GM19324 (cell line): ENCODE measurements around the gene BTRC.
"Not testable (repeated sequence)": the region's sequence is repeated elsewhere in the genome, so short reads cannot be mapped to it uniquely, and the experiment has no call there.

Experiments
- ATAC-seq: cut with Tn5 transposase; IDR thresholded peaks from one replicate; pipeline ENCODE4 v1.9.1; 2021; ENCODE audit warnings: mild to moderate bottlenecking, moderate library complexity; ENCODE audit not compliant: unreplicated experiment, low FRiP score

BTRC gene

DNA sequence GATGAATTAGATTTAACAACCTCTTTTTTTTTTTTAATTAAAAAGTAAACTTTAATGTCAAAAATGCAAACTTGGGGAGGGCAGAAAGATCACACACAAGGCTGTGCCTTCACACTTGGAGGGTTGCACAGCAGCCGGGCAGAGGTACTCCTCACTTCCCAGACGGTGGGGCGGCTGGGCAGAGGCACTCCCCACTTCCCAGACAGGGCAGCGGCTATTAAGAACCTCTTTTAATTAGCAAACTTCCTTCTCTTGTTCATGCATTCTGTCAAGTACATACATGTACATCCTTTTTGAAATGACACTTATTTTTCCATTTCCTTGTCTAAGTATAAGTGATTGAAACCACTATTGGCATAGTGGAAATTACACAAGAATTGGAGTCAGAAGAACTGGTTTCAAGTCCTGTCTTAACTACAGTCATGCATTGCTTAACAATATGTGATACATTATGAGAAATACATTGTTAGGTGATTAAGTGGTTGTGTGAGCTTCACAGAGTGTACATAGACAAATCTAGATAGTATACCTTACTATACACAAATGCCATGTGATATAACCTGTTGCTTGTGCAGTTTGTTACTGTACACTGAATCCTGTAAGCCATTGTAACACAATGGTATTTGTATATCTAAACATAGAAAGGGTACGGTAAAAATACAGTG, 26.5 kb downstream of the BTRC start:
- ATAC-seq: no peak

DNA sequence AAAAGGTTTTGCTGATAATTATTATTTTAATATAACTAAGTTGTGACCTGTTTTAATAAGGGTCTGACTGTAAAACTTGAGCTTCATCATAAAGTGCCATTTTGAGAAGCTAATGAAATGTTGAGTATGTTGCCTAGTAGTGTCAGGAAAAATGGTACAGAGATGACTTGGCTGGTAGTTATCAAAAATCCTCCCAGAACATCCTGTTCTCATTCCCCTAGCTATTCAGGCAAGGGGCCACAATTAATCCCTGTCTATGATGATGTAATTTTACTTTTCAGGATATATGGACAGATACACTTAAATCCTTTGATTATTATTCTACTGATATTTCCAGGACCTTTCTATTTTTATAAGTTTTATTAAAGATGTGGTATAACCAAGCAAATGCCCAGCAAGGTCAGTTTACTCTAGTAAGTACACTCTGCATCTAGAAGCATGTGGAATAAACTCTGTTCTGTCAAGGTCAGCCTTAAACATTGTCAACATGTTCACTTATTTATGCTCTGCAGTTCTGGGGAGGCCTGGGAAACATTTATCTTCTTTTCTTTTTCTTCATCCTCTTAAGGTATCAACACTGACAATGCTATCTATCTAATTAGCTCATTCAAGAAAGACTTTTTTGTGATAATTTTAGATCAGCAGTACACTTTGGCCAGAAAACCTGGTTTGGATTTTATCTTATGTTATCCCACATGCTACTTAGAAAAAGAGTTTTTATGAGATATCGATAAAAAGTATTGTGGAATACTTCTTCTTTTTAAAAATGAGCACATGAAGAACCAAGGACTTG, 32.1 kb downstream of the BTRC start:
- no peak for ATAC-seq

DNA sequence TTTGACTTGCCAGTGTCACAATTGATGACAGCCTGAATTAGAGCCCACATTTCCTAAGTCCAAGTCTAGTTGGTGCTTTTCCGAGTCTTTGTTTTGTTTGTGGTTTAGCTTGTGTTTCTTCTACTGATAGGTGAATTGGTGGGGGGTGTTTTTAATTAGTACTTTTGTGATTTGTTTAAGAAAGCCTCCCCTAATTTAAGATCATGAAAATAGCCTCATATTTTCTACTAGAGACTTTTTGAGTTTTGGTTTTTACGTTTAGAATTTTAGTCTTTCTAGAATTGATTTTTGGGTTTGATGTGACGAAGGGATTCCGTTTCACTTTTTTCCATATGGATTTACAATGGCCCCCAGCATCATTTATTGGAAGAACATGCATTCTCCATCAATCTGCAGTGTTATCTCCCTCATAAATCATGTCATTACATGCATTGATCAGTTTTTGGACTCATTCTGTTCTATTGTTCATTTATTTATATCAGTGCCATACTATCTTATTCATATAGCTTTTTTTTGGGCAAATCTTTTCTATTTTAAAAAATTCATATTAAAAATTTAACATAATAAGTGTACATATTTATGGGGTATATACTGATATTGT, 32.8 kb downstream of the BTRC start:
- ATAC-seq: no peak

DNA sequence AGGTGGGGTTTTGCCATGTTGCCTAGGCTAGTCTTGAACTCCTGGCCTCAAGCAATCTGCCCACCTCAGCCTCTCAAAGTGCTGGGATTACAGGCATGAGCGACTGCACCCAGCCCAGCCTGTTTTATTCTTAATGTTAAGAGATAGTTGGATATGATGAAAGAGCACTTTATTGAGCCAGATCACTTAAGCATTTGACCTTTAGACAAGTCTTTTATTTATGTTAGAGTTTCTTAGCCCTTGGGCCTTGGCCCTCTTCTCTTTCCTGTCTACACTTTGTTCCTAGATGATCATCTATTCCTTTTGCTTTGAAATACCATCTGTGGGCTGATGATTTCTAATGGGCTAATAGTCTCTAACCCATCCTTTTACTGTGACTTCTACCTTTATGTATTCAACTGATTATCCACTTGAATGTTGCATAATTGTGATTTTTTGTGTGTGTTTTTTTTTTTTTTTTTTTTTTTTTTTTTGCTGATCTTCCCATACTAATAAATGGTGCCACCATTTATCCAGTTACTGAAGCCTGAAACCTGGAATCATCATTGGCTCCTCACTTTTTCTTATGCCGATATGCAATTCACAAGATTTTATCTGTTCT, 34.8 kb downstream of the BTRC start:
- no peak for ATAC-seq

DNA sequence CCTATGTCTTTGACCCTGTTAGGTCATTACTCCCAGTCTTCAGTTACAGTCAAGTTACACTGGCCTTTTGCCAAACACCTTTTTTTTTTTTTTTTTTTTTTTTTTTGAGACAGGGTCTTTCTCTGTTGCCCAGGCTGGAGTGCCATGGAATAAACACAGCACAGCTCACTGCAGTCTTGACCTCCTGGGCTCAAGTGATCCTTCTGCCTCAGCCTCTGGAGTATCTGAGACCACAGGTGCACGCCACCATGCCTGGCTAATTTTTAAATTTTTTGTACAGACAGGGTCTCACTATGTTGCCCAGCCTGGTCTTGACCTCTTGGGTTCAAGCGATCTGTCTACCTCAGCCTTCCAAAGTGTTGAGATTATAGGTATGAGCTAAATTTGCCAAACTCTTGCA, 35.6 kb downstream of the BTRC start:
- not testable (repeated sequence) for ATAC-seq

DNA sequence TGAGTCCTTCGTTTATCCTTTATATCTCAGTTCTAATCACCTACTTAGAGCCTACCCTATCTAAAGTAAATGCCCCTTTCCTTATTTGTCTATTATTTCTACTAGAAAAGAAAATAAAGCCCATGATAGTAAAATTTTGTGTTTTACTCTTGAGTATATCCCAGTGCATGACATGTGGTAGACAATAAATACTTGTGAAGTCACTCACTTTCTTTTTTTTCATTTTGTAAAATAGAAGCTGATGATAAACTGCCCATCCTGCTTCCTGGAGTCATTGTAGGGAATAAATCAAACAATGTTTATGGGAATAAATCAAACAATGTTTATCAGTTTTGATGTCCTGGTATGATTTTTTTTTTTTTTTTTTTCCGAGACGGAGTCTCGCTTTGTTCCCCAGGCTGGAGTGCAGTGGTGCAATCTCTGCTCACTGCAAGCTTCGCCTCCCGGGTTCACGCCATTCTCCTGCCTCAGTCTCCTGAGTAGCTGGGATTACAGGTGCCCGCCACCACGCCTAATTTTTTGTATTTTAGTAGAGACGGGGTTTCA, 36.1 kb downstream of the BTRC start:
- no peak for ATAC-seq

DNA sequence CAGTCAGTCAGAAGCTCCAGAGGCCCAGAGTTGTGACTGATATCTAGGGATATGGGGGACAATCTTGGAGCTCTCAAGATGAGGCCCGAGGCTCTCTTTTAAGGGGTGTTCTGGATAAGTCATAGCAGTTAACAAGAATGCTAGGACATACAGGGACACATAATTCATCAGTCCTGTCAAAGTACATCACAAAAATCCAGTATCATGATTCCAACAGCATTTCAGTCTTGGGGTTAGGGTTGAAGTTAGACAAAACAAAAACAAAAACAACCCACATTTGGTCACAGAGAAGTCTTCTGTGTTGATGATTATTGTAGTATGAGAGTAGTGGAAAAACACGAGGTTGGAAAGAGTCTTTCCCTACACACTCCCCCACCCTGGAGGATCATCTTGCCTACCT, 39.4 kb downstream of the BTRC start:
- no peak for ATAC-seq

DNA sequence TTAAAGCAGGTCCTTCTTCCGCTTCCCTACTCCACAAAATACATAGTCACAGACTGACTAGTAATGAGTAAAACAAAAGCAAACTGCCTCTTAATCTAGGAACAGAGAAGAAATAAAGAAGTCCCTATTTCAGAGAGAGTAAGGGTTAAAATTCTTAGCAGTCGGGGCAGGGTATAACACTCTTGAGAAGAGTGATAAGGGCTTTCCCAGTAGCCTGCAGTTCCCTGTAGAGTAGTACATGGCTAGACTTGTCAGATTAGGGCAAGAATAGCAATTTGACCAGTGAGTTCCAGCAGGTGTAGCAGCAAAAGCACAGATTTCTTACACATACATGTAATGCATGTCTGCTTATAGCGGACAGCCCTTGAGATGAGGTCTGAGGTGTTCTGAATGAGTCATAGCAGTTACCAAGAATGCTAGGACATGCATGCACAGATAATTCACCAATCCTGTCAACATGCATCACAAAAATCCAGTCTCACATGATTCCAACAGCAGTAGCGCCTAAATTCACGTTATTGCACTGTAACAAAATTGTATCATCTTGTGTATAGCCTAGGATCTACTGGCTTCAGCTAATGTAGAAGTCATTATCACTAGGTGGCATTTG, 40.7 kb downstream of the BTRC start:
- ATAC-seq: no peak

DNA sequence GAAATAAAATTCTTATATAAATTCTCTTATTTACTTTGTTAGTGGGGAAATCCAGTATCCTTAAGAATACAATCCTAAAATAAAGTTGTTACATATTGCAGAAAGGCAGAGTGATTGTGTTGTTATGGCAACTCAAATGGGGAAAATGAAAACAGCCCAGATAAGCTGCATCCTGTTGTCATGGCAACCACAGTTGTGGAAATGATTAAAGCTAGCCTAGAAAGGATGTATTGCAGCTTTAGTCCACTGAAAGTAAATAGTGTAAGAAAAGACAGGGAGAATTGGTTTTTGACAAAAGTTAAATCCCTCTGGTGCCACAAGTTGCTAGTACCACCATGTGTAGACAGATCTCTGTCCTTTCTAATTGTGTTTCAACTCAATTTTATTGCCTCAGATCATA, 43.2 kb downstream of the BTRC start:
- no peak for ATAC-seq

DNA sequence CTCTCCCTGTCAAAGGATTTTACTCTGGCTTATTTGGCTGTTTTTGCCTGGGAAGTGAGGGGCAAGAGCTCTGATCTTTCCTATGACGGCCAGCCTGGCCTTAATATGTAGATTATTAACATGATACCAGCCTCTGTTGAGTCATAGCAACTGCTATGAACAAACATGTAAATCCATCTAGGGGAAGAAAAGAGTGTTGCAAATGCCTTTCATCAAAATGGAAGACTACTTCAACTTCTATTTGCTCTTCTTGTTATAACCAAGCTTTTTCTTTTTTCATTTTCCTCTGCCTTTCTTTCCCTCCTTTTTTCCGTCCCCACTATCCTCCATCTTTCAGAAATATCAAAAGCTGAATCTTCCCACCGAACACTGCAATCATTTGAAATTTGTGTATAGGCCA, 46.6 kb downstream of the BTRC start:
- no peak for ATAC-seq

DNA sequence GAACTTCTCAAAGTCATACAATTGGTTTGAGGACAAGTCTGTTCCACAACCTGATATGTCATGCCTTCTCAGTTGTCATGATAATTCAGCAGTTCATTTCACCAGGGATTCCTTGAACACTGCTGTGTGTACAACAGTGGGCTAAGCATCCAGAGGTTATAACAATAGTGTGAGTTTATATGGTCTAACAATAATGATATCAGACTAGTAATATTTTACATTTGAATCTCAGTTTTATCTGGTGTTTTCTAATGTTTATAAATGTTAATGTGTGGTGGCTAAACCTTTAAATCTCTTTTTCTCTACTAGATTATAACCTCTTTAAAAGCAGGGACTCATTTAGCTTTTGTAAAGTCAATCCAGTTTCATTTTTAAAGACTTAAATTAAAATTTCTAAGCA, 48.7 kb downstream of the BTRC start:
- no peak for ATAC-seq

DNA sequence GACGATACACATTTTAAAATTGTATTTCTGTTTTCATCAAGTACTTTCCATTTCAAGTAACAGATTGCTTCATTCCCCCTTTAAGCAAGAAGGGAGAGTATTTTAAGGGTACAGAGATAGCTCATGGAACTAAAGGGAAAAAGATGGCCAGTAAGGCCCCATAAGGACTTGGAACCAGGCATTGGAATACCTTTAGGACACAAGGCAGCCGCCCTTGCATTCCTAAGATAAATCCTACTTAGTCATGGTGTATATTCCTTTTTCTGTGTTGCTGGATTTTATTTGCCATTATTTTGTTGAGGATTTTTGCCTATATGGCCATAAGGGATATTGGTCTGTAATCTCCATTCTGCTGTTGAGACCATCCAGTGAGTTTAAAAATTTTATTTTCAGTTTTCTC, 49.2 kb downstream of the BTRC start:
- ATAC-seq: no peak

DNA sequence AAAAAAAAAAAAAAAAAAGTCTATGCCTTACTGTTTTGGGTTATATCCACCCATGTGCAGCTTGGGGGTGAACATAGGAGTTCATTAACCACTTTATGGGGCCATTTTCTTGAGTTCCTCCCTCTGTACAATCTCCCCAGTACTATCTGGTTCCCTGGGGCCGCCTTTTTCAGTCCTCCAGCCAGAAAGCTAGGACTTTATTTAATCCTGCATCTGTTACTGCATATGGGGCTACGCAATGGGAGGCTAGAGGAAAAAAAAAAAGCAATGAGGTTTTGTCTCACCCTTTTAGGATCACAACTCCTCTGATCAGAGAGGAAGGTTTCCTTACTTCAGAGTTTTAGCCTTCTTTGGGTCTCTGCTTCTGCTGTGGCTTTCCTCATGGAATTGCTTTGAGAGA, 51.0 kb downstream of the BTRC start:
- no peak for ATAC-seq

DNA sequence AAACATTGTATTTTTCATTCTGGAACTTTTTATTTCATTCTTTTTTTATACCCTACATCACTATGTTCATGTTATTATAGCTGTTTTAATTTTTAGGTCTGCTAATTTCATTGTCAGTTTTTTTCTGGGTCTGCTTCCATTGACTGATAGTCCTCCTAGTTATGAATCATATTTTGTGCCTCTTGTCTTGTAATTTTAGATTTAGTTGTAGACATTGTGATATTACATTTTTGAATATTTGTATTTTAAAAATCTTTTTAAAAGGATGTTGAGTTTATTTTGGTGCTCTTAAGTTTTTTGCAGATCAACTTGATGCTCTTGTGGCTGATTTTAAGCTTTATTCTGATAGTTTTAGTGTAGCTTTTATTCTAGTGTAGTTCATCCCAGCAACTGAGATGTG, 57.6 kb downstream of the BTRC start:
- no peak for ATAC-seq

DNA sequence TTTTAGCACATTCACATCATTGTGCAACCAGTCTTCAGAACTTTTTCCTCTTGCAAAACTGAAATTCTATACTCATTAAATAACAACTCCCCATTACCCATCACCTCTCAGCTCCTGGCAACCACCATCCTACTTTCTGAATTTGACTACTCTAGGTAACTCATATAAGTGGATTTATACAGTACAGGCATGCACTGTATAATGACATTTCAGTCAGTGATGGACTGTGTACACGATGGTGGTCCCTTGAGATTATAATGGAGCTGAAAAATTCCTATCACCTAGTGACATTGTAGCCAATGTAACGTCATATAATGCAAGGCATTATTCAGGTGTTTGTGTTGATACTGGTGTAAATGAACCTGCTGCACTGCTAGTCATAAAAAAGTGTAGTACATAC, 60.1 kb downstream of the BTRC start:
- no peak for ATAC-seq

DNA sequence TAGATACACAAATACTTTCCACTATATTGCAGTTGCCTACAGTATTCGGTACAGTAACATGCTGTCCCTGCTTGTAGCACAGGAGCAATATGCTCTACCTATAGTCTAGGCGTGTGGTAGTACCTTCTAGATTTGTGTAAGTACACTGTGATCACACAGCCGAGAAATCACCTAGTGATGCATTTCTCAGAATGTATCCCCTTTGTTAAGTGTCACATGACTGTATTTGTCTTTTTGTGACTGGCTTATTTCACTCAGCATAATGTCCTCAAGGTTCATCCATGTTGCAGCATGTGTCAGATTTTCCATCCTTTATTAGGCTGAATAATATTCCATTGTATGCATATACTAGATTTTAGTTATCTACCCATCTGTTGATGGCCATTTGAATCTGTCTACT, 61.9 kb downstream of the BTRC start:
- no peak for ATAC-seq

DNA sequence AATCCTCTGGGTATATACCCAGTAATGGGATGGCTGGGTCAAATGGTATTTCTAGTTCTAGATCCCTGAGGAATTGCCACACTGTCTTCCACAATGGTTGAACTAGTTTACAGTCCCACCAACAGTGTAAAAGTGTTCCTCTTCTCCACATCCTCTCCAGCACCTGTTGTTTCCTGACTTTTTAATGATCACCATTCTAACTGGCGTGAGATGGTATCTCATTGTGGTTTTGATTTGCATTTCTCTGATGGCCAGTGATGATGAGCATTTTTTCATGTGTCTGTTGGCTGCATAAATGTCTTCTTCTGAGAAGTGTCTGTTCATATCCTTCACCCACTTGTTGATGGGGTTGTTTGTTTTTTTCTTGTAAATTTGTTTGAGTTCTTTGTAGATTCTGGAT, 68.0 kb downstream of the BTRC start:
- ATAC-seq: not testable (repeated sequence)

DNA sequence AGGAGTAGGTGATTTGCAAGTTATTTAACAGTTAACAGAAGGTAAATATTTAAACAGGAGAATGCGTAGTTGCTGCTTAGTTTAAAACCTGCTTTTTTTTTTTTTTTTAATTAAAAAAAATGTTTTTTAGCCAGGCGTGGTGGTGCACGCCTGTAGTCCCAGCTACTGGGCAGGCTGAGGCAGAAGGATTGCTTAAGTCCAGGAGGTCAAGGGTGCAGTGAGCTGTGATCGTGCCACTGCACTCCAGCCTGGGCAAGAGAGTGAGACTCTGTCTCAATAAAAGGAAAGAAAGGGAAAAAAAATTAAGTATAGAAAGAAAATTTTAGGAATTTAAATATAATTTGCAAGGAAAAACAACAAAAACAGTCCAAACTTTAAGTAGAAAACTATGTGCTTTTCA, 71.6 kb downstream of the BTRC start:
- no peak for ATAC-seq

DNA sequence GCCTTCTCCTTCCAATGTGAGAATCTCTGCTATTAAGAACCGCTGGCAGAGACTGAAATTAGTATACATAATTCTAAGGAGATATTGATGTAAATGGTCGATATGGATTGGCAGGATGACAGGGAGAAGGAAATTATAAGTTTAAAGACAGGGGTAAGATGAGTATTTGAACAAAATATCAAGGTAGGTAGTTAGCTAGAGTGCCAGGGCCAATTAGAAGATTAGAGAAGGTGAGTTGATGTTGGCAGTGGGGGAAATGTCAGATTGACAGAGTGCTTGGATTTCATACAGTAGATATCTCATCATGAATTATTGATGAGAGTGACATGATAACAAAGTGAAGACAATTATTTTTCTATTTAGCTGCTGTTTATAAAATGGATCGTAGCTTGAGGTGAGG, 74.1 kb downstream of the BTRC start:
- no peak for ATAC-seq

DNA sequence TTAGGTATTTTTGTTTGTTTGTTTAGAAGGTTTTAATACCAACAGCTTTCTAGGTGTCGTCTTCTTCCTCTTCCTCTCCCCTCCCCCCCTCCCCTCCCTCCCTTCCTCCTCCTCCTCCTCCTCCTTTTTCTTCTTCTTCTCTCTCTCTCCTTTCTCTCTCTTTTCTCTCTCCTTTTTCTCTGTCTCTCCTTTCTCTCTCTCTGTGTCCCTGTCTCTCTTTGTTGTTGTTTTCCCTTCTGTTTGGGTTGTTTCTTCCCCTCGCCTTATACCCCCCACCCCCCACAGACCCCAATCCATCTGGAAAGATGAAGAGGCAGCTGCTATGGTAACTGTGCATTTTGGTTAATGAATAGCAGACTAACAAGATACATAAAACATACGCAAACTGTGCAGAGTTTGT, 75.5 kb downstream of the BTRC start:
- no peak for ATAC-seq

DNA sequence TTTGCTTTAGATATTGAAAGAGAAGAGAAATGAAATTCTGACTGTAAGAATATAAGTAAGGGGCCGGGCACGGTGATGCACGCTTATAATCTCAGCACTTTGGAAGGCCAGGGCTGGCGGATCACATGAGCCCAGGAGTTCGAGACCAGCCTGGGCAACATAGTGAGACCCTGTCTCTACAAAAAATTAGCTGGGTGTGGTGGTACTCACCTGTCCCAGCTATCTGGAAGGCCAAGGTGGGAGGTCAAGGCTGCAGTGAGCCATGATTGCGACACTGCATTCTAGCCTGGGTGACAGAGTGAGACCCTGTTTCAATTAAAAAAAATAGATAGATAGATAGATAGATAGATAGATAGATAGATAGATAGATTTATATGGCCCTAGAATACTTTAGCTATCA, 82.3 kb downstream of the BTRC start:
- ATAC-seq: no peak
